Fibroblast of gingiva (primary cell): ENCODE measurements around the gene TIMM21.

Experiments used
- DNase-seq: peaks from one replicate; pipeline ENCODE4 v3.0.0-alpha.2; 2011; ENCODE audit warnings: low read depth

Gene TIMM21

GRCh38 chr18:74191577-74191976 is 43.3 kb downstream of the TIMM21 start:
- DNase-seq, result no peak

GRCh38 chr18:74194691-74195090 is 46.4 kb downstream of the TIMM21 start:
- DNase-seq, result no peak

DNA sequence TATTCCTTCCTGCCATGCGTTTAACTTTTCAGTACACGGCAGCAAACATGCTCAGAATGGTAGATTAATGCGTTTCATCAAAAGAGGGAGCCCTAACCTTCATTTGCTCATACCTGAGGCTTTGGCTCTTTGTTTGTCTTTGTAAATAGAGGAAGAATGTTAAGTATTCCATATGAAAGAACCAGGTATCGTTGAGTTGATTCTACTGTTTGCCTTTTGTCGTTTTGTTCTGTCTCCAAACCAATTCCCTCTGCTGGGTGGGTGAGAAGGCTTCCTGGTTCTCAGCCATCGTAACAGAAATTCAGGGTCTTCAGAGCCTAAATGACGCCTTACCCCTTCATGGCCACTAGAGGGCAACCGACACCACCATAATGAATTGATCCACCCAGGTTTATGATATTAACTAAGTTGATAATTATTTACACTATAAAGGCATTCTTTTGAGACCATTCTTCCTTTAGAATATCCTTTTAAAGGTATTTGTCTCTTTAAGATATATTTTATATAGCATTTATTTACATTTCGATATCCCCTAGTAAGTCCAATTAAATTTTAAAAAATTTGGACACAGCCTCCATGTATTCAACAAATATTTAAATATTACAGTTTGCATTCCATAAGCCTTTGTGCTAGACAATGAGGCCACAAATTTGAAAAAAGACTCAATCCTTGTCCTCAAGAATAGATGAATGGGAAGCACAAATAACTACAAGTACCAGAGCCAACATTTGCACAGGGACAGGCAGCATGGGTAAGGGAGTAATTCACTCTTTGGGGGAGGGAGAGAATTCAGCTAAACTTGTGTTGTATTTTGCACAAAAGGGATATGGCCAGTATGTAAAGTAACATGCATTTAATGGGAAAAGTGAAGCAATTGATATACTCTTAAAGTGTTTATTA is 48.1 kb downstream of the TIMM21 start:
- DNase-seq, result peak; percentile 46

- DNase-seq, result no peak
Observed at GRCh38 chr18:74197705-74198341, 49.5 kb downstream of the TIMM21 start.

- no peak for DNase-seq
Observed at GRCh38 chr18:74198453-74198852, 50.1 kb downstream of the TIMM21 start.

DNA sequence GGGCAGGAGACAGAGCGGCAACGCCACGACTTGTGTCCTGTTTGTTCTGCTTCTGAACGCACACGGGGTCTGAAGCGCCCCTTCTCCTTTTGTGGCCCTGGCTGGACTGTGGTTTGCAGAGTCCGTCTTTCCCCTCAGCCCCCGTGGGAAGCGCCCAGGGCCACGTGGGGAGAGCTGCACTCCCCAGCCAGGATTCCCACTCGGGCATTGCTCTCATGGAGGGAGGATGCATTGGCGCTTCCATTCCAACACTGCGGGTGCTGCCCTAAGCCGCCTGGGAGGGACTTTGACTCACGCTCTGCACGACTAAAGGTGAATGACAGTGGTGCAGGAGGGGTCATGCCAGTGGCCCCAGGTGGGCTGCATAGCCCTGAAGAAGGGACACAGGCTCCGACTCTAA is 52.5 kb downstream of the TIMM21 start:
- no peak for DNase-seq

DNA sequence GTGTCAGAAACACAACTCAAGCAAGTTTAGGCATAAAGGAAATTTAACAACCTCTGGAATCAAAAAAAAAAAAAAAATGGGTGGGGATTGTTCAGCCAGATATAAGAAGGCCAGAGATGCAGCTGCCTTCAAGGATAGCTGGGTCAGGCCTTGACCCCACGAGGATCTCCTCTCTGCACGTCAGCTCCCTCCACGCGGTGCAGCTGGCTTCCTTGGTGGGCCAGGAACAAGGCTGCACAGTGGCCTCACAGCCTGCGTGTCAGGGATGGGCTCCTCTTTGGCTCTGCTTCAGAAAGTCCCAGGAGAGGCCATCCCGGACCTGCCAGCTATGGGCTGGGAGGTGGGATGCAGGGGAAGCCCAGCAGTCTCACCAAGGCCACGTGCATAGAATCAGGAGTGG is 55.5 kb downstream of the TIMM21 start:
- DNase-seq, result no peak

- no peak for DNase-seq
Observed at GRCh38 chr18:74204526-74205152, 56.3 kb downstream of the TIMM21 start.
